AG10803 (cell line): ENCODE measurements around the gene RTL5.

Source experiments
- DNase-seq: peaks from one replicate; pipeline ENCODE4 v3.0.0; 2010; ENCODE audit warnings: low read depth
- H3K4me3 ChIP-seq: 2 replicates; pipeline ENCODE4 v1.5.1; 2011; ENCODE audit warnings: mild to moderate bottlenecking, low read length, control low read depth
- CTCF ChIP-seq: conservative IDR thresholded peaks from 2 replicates; pipeline ENCODE4 v1.5.1; 2011; ENCODE audit warnings: mild to moderate bottlenecking, low read length, control low read depth, inconsistent platforms

Gene RTL5

GRCh38 chrX:72158773-72159172 is 27.1 kb upstream of the RTL5 start:
- no peak for DNase-seq
- no peak for TF ChIP-seq CTCF
- no peak overlapping the region for H3K4me3 ChIP-seq

DNA sequence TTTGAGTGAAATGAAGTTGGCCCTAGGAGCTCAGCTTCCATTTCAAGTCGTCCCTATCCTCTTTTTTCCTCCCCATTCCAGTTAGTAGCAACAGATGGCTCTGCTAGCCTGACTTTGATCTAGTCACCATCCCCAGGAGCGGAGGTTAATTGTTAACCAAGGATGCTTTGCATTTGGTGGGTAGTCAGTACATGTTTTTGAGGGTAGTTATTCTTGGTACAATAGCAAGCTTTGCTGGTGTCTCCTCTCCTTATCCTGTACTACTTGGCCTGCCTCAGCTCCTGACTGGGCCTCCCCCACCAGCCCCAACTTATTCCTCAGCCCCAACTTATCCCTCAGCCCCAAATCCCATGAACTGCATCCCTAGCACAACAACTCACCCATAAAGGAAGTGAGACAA is 14.8 kb upstream of the RTL5 start:
- H3K4me3 ChIP-seq: no peak overlapping the region
- DNase-seq: no peak
- no peak for TF ChIP-seq CTCF

DNA sequence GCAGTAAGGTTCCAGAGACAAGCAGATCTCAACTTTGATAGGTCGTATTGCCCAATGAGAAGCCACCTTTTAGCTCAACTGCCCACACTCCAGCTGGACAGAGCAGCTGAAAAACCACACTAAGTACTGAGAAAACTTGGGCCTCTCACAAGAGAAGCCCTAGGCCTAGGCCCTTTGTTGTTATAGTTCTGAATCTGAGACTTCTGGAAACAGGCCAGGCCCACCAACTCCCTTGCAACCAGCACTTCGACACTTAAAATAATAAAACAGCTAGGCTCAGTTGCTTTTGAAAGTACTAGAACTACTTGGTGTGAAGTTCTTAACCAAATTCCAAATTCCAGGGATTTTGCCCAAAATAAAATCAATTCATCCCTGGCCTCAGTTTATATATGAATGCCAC is 13.5 kb upstream of the RTL5 start:
- no peak overlapping the region for H3K4me3 ChIP-seq
- no peak for DNase-seq
- no peak for TF ChIP-seq CTCF

- no peak for DNase-seq
- no peak for TF ChIP-seq CTCF
- H3K4me3 ChIP-seq: no peak overlapping the region
These were observed 11.8 kb upstream of the RTL5 start for GRCh38 chrX:72143609-72143907.

DNA sequence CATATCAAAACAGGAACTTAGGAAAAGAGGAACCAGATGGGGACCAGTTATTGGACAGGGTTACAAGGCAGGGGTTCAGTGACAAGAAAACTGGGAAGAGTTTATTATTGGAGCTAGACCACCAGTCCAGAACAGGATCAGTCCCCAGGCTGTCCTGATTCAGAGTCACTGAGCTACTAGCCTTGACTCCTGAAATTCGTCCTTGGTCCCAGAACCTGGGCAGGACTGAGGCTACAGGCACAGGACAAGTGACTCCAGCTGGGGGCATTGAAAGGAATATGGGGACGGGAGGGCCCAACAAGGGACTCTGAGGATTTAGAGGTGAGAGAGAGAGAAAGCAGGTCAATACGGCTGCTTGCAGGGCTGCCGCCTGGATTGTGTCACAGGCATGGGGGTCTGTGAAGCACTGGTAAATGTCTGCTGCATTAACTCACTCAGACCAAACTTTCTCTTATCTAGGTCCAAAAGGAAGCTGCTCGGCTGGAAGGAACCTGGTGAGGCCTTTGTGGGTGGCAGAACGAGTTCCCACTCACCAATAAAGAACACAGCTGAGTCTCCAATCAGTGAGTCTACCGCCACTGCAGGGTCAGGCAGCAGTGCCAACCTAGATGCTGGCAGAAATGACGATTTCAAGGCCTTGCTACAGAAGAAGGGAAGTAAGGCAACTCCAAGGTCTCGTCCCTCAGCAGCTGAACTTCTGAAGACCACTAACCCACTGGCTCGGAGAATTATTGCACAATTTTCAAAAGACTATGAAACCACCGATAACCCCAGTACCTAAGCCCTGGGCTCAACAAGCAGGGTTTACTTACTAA is 11.3 kb upstream of the RTL5 start:
- H3K4me3 ChIP-seq: no peak overlapping the region
- DNase-seq: no peak
- TF ChIP-seq CTCF: no peak

GRCh38 chrX:72142094-72142793 is 10.5 kb upstream of the RTL5 start:
- no peak for TF ChIP-seq CTCF
- DNase-seq: no peak
- H3K4me3 ChIP-seq: no peak overlapping the region
